Measurements from ENCODE around the gene PACRG. TPM values are rescaled to one million over a fixed set of nuclear protein-coding genes. Genes with fewer than 3 reads are reported as not detected.
A peak's percentile ranks its signal among the peaks of the same experiment; 100 is the strongest.

PACRG gene
- total RNA-seq, 4 donors from 2014 or later, result 0.29 to 1.6 (median 0.61) TPM

GRCh38 chr6:163298079-163298830, 570.5 kb downstream of the PACRG start:
- TF ChIP-seq POLR2A (IDR thresholded peaks at IDR 0.05) (no peak), CTCF (IDR thresholded peaks at IDR 0.05 in 4 of 5, conservative IDR thresholded peaks at IDR 0.05 in 1 of 5) (no peak)
- H3K27ac ChIP-seq, result peak overlapping the region in 3 of 4 donors; percentile 66 to 80 (median 71)
- no peaks in the 10 kb centered on the region for H3K27me3 ChIP-seq
- ATAC-seq (no peak), DNase-seq (no peak)
- in situ Hi-C loops (cut with MboI; ENCODE audit: low sequenced_read_pairs in 4 of 4) (no loop called here), intact Hi-C loops (cut with DNase I; ENCODE audit: low total_unique reads) (loop anchor here (5.0 kb wide), 1 partner anchor 809 kb away; no protein-coding TSS in a partner anchor)
- H3K9me3 ChIP-seq, result no peaks in the 10 kb centered on the region
- no peaks in the 10 kb centered on the region for H3K36me3 ChIP-seq
- H3K4me1 ChIP-seq, result peaks cover 24 to 39% of the 10 kb centered on the region in 2 donors
- H3K4me3 ChIP-seq, result no peak overlapping the region

- DNase-seq, result no peak
- H3K9me3 ChIP-seq, result no peaks in the 10 kb centered on the region
- H3K4me3 ChIP-seq, result no peak overlapping the region
- intact Hi-C loops (cut with DNase I; ENCODE audit: low total_unique reads) (no loop called here), in situ Hi-C loops (cut with MboI; ENCODE audit: low sequenced_read_pairs in 4 of 4) (no loop called here)
- no peak overlapping the region for H3K27ac ChIP-seq
- TF ChIP-seq CTCF (IDR thresholded peaks at IDR 0.05 in 4 of 5, conservative IDR thresholded peaks at IDR 0.05 in 1 of 5), result no peak
- no peak for TF ChIP-seq POLR2A (IDR thresholded peaks at IDR 0.05)
- ATAC-seq, result no peak
- no peaks in the 10 kb centered on the region for H3K27me3 ChIP-seq
- peaks cover 21 to 37% of the 10 kb centered on the region in 2 donors for H3K4me1 ChIP-seq
- no peaks in the 10 kb centered on the region for H3K36me3 ChIP-seq
Observed at GRCh38 chr6:163300838-163301237, 573.1 kb downstream of the PACRG start.

GRCh38 chr6:163301726-163302635, 574.2 kb downstream of the PACRG start:
- Histone ChIP-seq H3K27me3 (no peaks in the 10 kb centered on the region), H3K4me1 (peaks cover 18 to 38% of the 10 kb centered on the region in 2 donors), H3K36me3 (no peaks in the 10 kb centered on the region), H3K27ac (peak overlapping the region in 2 of 4 donors; percentile 18 to 47), H3K9me3 (no peaks in the 10 kb centered on the region), H3K4me3 (no peak overlapping the region)
- no peak for DNase-seq
- no peak for ATAC-seq
- in situ Hi-C loops (cut with MboI; ENCODE audit: low sequenced_read_pairs in 4 of 4) (no loop called here), intact Hi-C loops (cut with DNase I; ENCODE audit: low total_unique reads) (no loop called here)
- TF ChIP-seq CTCF (IDR thresholded peaks at IDR 0.05 in 4 of 5, conservative IDR thresholded peaks at IDR 0.05 in 1 of 5) (no peak), POLR2A (IDR thresholded peaks at IDR 0.05) (no peak)

GRCh38 chr6:163302747-163303146, 575.0 kb downstream of the PACRG start:
- in situ Hi-C loops (cut with MboI; ENCODE audit: low sequenced_read_pairs in 4 of 4), result no loop called here
- DNase-seq, result no peak
- no peak for ATAC-seq
- intact Hi-C loops (cut with DNase I; ENCODE audit: low total_unique reads), result no loop called here
- TF ChIP-seq POLR2A (IDR thresholded peaks at IDR 0.05) (no peak), CTCF (IDR thresholded peaks at IDR 0.05 in 4 of 5, conservative IDR thresholded peaks at IDR 0.05 in 1 of 5) (no peak)
- no peaks in the 10 kb centered on the region for H3K27me3 ChIP-seq
- peak overlapping the region in 2 of 4 donors; percentile 18 to 47 for H3K27ac ChIP-seq
- H3K4me3 ChIP-seq, result no peak overlapping the region
- H3K36me3 ChIP-seq, result no peaks in the 10 kb centered on the region
- peaks cover 11 to 32% of the 10 kb centered on the region in 2 donors for H3K4me1 ChIP-seq
- no peaks in the 10 kb centered on the region for H3K9me3 ChIP-seq

Measured in gastrocnemius medialis (tissue), 4 donors.